HG02852 (cell line): ENCODE measurements around the gene CBX8.

Source experiments
- ATAC-seq: cut with Tn5 transposase; IDR thresholded peaks from one replicate; pipeline ENCODE4 v1.9.1; 2021; ENCODE audit warnings: mild to moderate bottlenecking, moderate library complexity; ENCODE audit not compliant: unreplicated experiment

CBX8 gene

DNA sequence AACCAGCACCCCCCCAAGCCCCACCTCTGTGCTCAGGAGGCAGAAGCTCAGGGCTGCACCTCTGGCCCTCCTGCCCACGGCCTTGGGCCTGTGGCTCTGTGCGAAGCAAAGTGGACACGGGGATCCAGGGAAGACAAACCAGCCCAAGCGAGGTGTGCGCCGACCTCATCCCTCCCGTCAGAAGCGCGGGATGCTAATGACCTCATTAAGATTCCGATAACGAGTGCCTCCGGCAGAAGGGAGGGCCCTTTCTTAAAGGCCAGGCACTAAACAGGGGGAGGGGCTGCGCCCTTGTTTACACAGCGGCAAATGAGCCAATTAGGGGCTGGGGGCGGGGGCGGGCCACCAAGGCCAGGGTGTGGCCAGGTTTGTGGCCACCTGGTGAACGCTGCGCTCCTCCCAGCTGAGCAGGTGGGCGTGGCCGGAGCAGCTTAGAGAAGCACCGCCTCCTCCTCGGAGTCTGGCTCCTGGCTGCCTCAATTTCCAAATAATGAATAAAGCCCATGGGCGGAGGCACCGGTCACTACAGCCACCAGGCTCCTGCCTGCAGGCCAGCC is 39.2 kb upstream of the CBX8 start:
- ATAC-seq, result no peak

- no peak for ATAC-seq
Measured at GRCh38 chr17:79835470-79835899, 38.6 kb upstream of the CBX8 start.

- ATAC-seq, result no peak
Measured at GRCh38 chr17:79834565-79835469, 37.9 kb upstream of the CBX8 start.

DNA sequence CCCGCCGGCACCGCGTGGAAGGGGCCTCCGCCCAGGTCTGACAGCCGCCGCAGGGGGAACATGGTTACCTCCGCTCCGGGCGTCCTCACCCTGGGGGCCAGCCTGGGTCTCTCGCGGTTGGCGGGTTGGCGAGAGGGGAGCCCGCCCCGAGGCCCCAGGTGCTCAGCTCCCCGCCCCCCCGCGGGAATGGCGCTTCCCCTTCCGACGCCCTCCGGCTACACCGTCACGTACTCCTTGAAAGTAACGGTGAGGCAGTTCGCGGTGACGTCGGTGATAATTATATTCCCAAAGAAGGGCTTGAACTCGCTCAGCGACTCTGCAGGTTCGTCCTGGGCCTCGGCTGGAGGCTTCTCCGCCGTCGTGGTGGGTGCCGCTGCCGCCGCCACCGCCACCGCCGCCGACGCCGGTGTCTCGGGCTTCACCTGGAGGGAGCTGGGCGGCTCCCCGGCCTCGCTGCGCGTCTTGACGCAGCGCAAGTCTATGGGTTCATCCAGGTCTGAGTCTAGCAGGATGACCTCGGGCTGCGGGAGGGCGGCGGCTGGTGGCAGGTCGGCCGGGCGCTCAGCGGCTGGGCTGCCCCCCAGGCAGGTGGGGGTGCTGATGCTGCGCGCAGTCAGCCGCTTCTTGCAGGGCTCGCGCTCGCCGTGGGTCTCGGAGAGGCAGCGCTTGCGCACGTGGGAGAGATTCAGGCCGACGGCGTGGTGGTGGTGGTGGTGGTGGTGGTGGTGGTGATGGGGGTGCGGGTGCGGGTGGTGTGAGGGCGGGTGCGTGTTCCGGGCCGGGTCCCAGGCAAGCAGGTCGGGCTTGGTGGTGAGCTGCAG is 37.1 kb upstream of the CBX8 start:
- ATAC-seq, result no peak

GRCh38 chr17:79833110-79833450 is 36.2 kb upstream of the CBX8 start:
- no peak for ATAC-seq

DNA sequence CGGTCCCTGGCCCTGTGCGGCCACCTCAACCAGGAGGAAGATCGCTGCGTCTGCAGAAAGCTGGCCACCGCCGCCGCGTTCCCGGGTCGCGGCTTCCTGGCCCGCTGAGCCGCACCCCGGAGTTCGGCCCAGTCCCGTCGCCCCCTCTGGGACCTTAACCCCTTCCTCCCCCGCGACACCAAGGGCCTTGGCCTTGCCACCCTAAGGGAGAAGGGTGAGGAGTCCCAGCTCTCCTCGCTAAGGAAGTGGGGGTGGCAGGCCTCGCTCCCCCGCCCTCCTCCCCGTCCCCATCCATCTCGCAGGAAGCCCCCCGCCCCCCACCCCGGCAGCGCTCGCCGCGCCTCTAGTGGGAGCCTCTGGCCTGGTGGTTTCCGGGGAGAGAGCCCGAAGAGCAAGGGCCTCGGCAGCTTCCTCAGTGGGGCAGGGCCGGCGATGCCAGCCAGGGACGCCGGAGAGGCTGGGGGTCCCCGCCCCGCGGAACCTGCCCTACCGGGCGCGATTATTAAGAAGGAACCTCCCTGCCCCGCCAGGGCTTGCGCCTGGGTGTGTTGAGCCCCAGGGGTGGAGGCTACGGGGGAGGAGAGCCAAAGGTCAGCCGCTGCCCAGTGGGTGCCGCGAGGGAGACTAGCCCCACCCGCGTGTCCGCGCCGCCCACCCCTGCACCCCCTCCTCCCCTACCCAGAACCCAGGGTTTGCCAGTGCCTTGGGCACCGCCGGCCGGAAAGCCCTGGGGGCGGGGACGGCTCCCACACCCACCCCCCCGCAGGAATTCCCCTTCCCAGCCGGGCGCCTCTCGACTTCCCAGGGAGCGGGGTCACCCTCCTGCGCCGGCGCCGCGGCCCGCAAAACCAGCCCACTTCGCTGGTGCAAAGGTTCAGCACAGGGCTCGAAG is 35.6 kb upstream of the CBX8 start:
- no peak for ATAC-seq

DNA sequence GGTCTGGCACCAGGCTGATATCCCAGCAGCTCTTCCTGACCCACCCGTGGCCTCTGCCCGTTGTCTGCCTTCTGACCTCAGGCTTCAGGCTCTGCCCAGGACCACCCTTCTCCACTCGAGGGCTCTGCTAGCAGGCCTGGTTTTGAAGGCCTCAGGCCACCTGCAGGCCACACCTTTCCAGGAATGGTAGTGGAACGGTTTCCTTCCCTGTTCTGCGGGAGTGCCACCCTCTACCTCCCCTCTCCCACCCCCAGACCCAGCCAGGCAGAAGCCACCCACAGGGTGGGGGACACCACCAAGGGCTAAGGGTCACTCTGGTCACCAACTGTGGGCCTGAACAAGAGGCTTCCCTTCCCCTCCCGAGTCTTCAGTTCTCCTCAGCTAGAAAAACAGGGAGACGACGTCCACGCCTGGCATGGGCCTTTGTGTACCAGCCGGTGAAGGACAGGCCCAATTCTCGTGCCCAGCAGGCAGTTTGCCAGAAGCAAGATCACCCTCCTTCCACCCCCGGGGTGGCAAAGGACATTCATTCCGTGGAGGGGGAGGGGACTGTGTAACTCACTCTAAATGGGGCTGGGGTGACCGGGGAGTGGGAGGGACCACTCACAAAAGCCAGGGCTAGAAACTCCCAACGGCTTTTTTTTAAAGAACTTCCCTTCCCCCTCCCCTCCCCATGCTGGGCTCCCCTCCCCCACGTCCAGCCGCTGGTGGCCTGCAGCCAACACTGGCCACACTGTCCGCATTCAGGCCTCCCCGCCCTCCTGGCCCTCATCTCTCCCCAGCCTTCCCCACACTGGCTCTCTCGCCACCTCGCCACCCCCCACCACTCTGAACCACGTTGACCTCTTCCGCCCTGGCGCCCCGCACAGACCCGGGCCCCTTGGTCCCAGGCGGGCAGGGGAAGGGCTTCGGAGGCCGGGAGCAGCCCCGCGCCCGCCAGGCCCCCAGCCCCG is 34.7 kb upstream of the CBX8 start:
- ATAC-seq, result no peak

GRCh38 chr17:79830763-79831264 is 33.9 kb upstream of the CBX8 start:
- no peak for ATAC-seq

GRCh38 chr17:79830303-79830702 is 33.4 kb upstream of the CBX8 start:
- no peak for ATAC-seq

- no peak for ATAC-seq
Measured at GRCh38 chr17:79829457-79829856, 32.6 kb upstream of the CBX8 start.

- no peak for ATAC-seq
Measured at GRCh38 chr17:79829004-79829403, 32.1 kb upstream of the CBX8 start.

- ATAC-seq, result no peak
Measured at GRCh38 chr17:79826841-79827578, 30.1 kb upstream of the CBX8 start.

GRCh38 chr17:79826204-79826680 is 29.4 kb upstream of the CBX8 start:
- no peak for ATAC-seq

DNA sequence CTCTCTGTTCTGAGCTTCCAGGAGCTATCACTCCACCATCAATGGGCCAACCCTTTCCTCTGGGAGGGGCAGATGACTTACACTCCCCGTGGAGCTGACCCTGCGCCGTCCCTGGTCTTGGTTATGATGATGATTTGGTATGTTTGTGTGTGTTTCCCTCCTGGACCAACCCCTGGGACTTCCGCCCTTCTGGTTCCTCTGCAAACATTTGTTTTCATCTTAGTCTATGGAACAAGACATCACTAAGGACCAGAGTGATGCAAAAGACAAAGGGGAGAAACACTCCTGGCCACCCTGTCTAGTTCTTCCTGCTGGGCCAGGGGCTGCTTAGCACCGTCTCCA is 28.7 kb upstream of the CBX8 start:
- ATAC-seq, result no peak

GRCh38 chr17:79824893-79825579 is 28.2 kb upstream of the CBX8 start:
- no peak for ATAC-seq

DNA sequence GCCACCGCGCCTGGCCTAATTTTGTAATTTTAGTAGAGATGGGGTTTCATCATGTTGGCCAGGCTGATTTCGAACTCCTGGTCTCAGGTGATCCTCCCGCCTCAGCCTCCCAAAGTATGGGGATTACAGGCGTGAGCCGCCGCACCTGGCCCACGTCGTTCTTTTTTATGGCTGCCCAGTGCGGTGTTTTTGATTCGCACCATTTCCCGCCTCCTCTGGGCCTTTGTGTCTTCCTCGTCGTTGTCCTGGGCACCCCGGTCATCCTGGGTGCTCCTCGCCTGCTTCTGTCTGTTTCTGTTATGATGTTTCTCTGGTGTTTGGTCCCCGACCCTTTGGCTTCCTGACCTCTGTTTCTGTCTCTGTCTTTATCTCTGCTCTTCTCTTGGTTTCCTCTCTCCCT is 27.4 kb upstream of the CBX8 start:
- ATAC-seq, result no peak

GRCh38 chr17:79822583-79823124 is 25.8 kb upstream of the CBX8 start:
- no peak for ATAC-seq
